Sigmoid colon (tissue), 7 donors: ENCODE results near the gene FSTL4. TPM values are rescaled to one million over a fixed set of nuclear protein-coding genes. Genes with fewer than 3 reads are reported as not detected.

Source experiments
- DNase-seq: peaks from one replicate; pipeline ENCODE4 v3.0.0-alpha.2; 2019
- H3K27ac ChIP-seq, 4 donors: fragments of 200-600 bp; sonication (generic); one replicate each; pipeline ENCODE4 v1.5.1; 2016 to 2019; ENCODE audit warnings: mild to moderate bottlenecking in 1 of 4
- H3K27me3 ChIP-seq, 3 donors: fragments of 200-600 bp; sonication (generic); one replicate each; pipeline ENCODE4 v1.5.1; 2019; ENCODE audit warnings: mild to moderate bottlenecking in 1 of 3
- H3K36me3 ChIP-seq, 4 donors: fragments of 200-600 bp; sonication (generic); one replicate each; pipeline ENCODE4 v1.5.1; 2016 to 2019
- H3K4me1 ChIP-seq, 4 donors: fragments of 200-600 bp; sonication (generic); one replicate each; pipeline ENCODE4 v1.5.1; 2017 to 2019
- H3K4me3 ChIP-seq, 4 donors: fragments of 200-600 bp; sonication (generic); one replicate each; pipeline ENCODE4 v1.5.1; 2017 to 2019; ENCODE audit warnings: mild to moderate bottlenecking in 2 of 4, moderate library complexity in 1 of 4
- H3K9me3 ChIP-seq, 4 donors: fragments of 200-600 bp in 3 of 4; sonication (generic) in 3 of 4; one replicate each; pipeline versions ENCODE4 v1.5.1 to v1.6.1; 2013 to 2019
- CTCF ChIP-seq, 4 experiments: fragments of 450-650 bp in 3 of 4; fragments of 200-600 bp in 1 of 4; IDR thresholded peaks; one replicate each; pipeline ENCODE4 v1.5.1; 2016 to 2019; ENCODE audit warnings: antibody characterized with exemption in 4 of 4, mild to moderate bottlenecking in 3 of 4, moderate library complexity in 2 of 4
- EP300 ChIP-seq, 4 donors: sonication (generic); formaldehyde crosslinking; IDR thresholded peaks; one replicate each; pipeline ENCODE4 v1.6.1; 2017; ENCODE audit warnings: antibody characterized with exemption in 4 of 4
- POLR2A ChIP-seq, 2 donors: fragments of 450-650 bp; IDR thresholded peaks; one replicate each; pipeline ENCODE4 v1.6.1; 2016; ENCODE audit warnings: antibody characterized with exemption in 2 of 2, mild to moderate bottlenecking in 2 of 2, moderate library complexity in 2 of 2
- POLR2AphosphoS5 ChIP-seq, 4 donors: sonication (generic); formaldehyde crosslinking; IDR thresholded peaks; one replicate each; pipeline ENCODE4 v1.6.1; 2017; ENCODE audit warnings: antibody characterized with exemption in 4 of 4
- WGBS, 2 donors: extraction: QIAGEN DNeasy Blood & Tissue Kit; methylation state at CpG; one replicate each; pipeline ENCODE4 v1.1.7; 2013; 5-methylcytosine and 5-hydroxymethylcytosine counted together
- intact Hi-C: fragments of 100-400 bp; cut with DNase I; formaldehyde crosslinking; loops from one replicate; pipeline ENCODE4 v1.15.1; 2023
- polyA plus RNA-seq, 3 donors: library from polyadenylated mRNA; stranded (reverse); fragments of 200-250 nt; gene quantifications; one replicate each; pipeline ENCODE4 v1.2.3, GENCODE V29; 2013
- total RNA-seq, 4 donors: library from RNA; depleted of rRNA; stranded (reverse); fragments of >200 nt; gene quantifications; one replicate each; pipeline ENCODE4 v1.1.0, GENCODE V29; 2016
- donor health status: healthy with polysubstance abuse.
- donor health status: Bipolar disorder and iron deficiency.
- donor health status: healthy.

FSTL4 gene
- total and polyA plus RNA-seq, 7 donors = 0.23 to 0.45 (median 0.28) TPM; not detected in 4

DNA sequence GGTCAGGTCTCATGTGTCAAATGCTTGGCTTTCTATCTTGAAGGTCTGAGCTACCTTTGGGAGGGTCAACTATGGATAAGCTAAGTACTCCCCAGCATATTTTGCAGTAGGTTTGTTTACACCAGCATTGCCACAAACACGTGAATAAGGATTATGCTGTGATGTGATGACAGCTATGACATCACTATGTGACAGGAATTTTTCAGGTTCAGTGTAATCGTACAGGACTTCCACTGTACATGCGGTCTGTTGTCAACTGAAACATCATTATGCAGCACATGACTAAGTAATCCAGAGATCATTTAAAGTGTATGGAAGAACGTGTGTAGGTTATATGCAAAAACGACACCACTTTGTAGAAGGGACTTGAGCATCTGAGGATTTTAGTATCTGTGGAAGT is 104.0 kb downstream of the FSTL4 start:
- no peak overlapping the region for H3K27ac ChIP-seq
- 89 to 91% methylated on average over 5 of the region's 5 CpGs for WGBS, 2 donors
- H3K27me3 ChIP-seq = no peaks in the 10 kb centered on the region
- no peaks in the 10 kb centered on the region for H3K4me1 ChIP-seq
- H3K4me3 ChIP-seq = no peak overlapping the region
- no peaks in the 10 kb centered on the region for H3K9me3 ChIP-seq
- no peaks in the 10 kb centered on the region for H3K36me3 ChIP-seq
- DNase-seq = no peak
- intact Hi-C loops = no loop called here
- TF ChIP-seq EP300 (IDR thresholded peaks at IDR 0.05) (no peak), POLR2AphosphoS5 (IDR thresholded peaks at IDR 0.05) (no peak), POLR2A (IDR thresholded peaks at IDR 0.05) (no peak), CTCF (IDR thresholded peaks at IDR 0.05) (no peak)

GRCh38 chr5:133506181-133506580 is 106.2 kb downstream of the FSTL4 start:
- intact Hi-C loops = no loop called here
- TF ChIP-seq CTCF (IDR thresholded peaks at IDR 0.05) = no peak
- no peak for DNase-seq
- no peak overlapping the region for H3K4me3 ChIP-seq
- WGBS, 2 donors = 70 to 75% methylated on average over 5 of the region's 5 CpGs
- no peaks in the 10 kb centered on the region for H3K36me3 ChIP-seq
- no peaks in the 10 kb centered on the region for H3K9me3 ChIP-seq
- no peak overlapping the region for H3K27ac ChIP-seq
- H3K27me3 ChIP-seq = no peaks in the 10 kb centered on the region
- H3K4me1 ChIP-seq = no peaks in the 10 kb centered on the region

- WGBS, 2 donors = 88 to 92% methylated on average over 1 of the region's 1 CpG
- TF ChIP-seq EP300 (IDR thresholded peaks at IDR 0.05) (no peak), CTCF (IDR thresholded peaks at IDR 0.05) (no peak), POLR2AphosphoS5 (IDR thresholded peaks at IDR 0.05) (no peak), POLR2A (IDR thresholded peaks at IDR 0.05) (no peak)
- DNase-seq = no peak
- H3K36me3 ChIP-seq = no peaks in the 10 kb centered on the region
- intact Hi-C loops = no loop called here
- no peaks in the 10 kb centered on the region for H3K4me1 ChIP-seq
- no peak overlapping the region for H3K27ac ChIP-seq
- no peaks in the 10 kb centered on the region for H3K9me3 ChIP-seq
- no peaks in the 10 kb centered on the region for H3K27me3 ChIP-seq
- H3K4me3 ChIP-seq = no peak overlapping the region
These were observed 108.8 kb downstream of the FSTL4 start for GRCh38 chr5:133503511-133503910.

GRCh38 chr5:133499895-133500294 is 112.4 kb downstream of the FSTL4 start:
- no peak for DNase-seq
- intact Hi-C loops = no loop called here
- Histone ChIP-seq H3K27me3 (no peaks in the 10 kb centered on the region), H3K27ac (no peak overlapping the region), H3K4me3 (no peak overlapping the region), H3K36me3 (no peaks in the 10 kb centered on the region), H3K4me1 (no peaks in the 10 kb centered on the region), H3K9me3 (no peaks in the 10 kb centered on the region)
- 18 to 68% methylated on average over 5 of the region's 5 CpGs for WGBS, 2 donors
- TF ChIP-seq POLR2A (IDR thresholded peaks at IDR 0.05) (no peak), EP300 (IDR thresholded peaks at IDR 0.05) (no peak), POLR2AphosphoS5 (IDR thresholded peaks at IDR 0.05) (no peak), CTCF (IDR thresholded peaks at IDR 0.05) (no peak)

- H3K27ac ChIP-seq = no peak overlapping the region
- no peak for DNase-seq
- H3K4me1 ChIP-seq = no peaks in the 10 kb centered on the region
- no peaks in the 10 kb centered on the region for H3K36me3 ChIP-seq
- WGBS, 2 donors = 89 to 91% methylated on average over 6 of the region's 6 CpGs
- TF ChIP-seq POLR2AphosphoS5 (IDR thresholded peaks at IDR 0.05) (no peak), POLR2A (IDR thresholded peaks at IDR 0.05) (no peak), CTCF (IDR thresholded peaks at IDR 0.05) (no peak), EP300 (IDR thresholded peaks at IDR 0.05) (no peak)
- intact Hi-C loops = no loop called here
- H3K27me3 ChIP-seq = no peaks in the 10 kb centered on the region
- H3K4me3 ChIP-seq = no peak overlapping the region
- no peaks in the 10 kb centered on the region for H3K9me3 ChIP-seq
These were observed 114.6 kb downstream of the FSTL4 start for GRCh38 chr5:133497608-133498348.
